Ascending aorta (tissue), 2 donors: ENCODE results near the gene LMOD1. TPM values are rescaled to one million over a fixed set of nuclear protein-coding genes. Genes with fewer than 3 reads are reported as not detected.
A peak's percentile ranks its signal among the peaks of the same experiment; 100 is the strongest.

Experiments
- DNase-seq, 2 donors: peaks; one replicate each; pipeline ENCODE4 v3.0.0-alpha.2; 2019; ENCODE audit warnings: low spot score in 2 of 2
- H3K27ac ChIP-seq, 2 donors: fragments of 200-600 bp; sonication (generic); one replicate each; pipeline ENCODE4 v1.5.1; 2016 to 2017; ENCODE audit warnings: mild to moderate bottlenecking in 1 of 2
- H3K27me3 ChIP-seq: fragments of 200-600 bp; sonication (generic); one replicate; pipeline ENCODE4 v1.5.1; 2017
- H3K36me3 ChIP-seq, 2 donors: fragments of 200-600 bp; sonication (generic); one replicate each; pipeline ENCODE4 v1.5.1; 2016
- H3K4me1 ChIP-seq, 2 donors: fragments of 200-600 bp; sonication (generic); one replicate each; pipeline ENCODE4 v1.5.1; 2016 to 2017; ENCODE audit warnings: mild to moderate bottlenecking in 1 of 2
- H3K4me3 ChIP-seq, 2 donors: fragments of 200-600 bp; sonication (generic); one replicate each; pipeline ENCODE4 v1.5.1; 2016 to 2017; ENCODE audit warnings: mild to moderate bottlenecking in 1 of 2
- H3K9me3 ChIP-seq, 2 donors: fragments of 200-600 bp; sonication (generic); one replicate each; pipeline ENCODE4 v1.5.1; 2016
- CTCF ChIP-seq, 3 experiments: fragments of 200-600 bp in 2 of 3; fragments of 450-650 bp in 1 of 3; sonication (generic) in 2 of 3; IDR thresholded peaks; one replicate each; pipeline ENCODE4 v1.5.1; 2016 to 2019; ENCODE audit warnings: antibody characterized with exemption in 3 of 3, mild to moderate bottlenecking in 1 of 3, moderate library complexity in 1 of 3
- intact Hi-C: fragments of 100-400 bp; cut with DNase I; formaldehyde crosslinking; loops from one replicate; pipeline ENCODE4 v1.15.1; 2023
- total RNA-seq: library from RNA; depleted of rRNA; stranded (reverse); fragments of >200 nt; gene quantifications from one replicate; pipeline ENCODE4 v1.1.0, GENCODE V29; 2016

The LMOD1 gene
- total RNA-seq, 1 donor from 2014 or later, result 316 TPM

GRCh38 chr1:201882665-201883132 is 63.6 kb downstream of the LMOD1 start:
- H3K27me3 ChIP-seq, result no peaks in the 10 kb centered on the region
- intact Hi-C loops, result loop anchor here (10.0 kb wide), 1 partner anchor 252 kb away; no protein-coding TSS in a partner anchor
- peak in 2 of 3 experiments; percentile 5 to 16 for TF ChIP-seq CTCF (IDR thresholded peaks at IDR 0.05)
- no peaks in the 10 kb centered on the region for H3K9me3 ChIP-seq
- peaks cover 27 to 48% of the 10 kb centered on the region in 2 donors for H3K4me1 ChIP-seq
- H3K36me3 ChIP-seq, result no peaks in the 10 kb centered on the region
- peak in 1 of 2 donors; percentile 74 for DNase-seq
- no peak overlapping the region for H3K4me3 ChIP-seq
- H3K27ac ChIP-seq, result peak overlapping the region; percentile 62 to 94

GRCh38 chr1:201881617-201882016 is 64.7 kb downstream of the LMOD1 start:
- Histone ChIP-seq H3K9me3 (no peaks in the 10 kb centered on the region), H3K4me1 (peaks cover 27 to 48% of the 10 kb centered on the region in 2 donors), H3K27me3 (no peaks in the 10 kb centered on the region), H3K27ac (no peak overlapping the region), H3K36me3 (no peaks in the 10 kb centered on the region), H3K4me3 (no peak overlapping the region)
- no peak for TF ChIP-seq CTCF (IDR thresholded peaks at IDR 0.05)
- intact Hi-C loops, result loop anchor here (10.0 kb wide), 1 partner anchor 253 kb away; no protein-coding TSS in a partner anchor
- DNase-seq, result no peak

GRCh38 chr1:201880928-201881571 is 65.3 kb downstream of the LMOD1 start:
- Histone ChIP-seq H3K27me3 (no peaks in the 10 kb centered on the region), H3K4me3 (no peak overlapping the region), H3K27ac (no peak overlapping the region), H3K36me3 (peaks cover 0 to 3% of the 10 kb centered on the region in 2 donors), H3K4me1 (peaks cover 27 to 43% of the 10 kb centered on the region in 2 donors), H3K9me3 (no peaks in the 10 kb centered on the region)
- no peak for DNase-seq
- no peak for TF ChIP-seq CTCF (IDR thresholded peaks at IDR 0.05)
- intact Hi-C loops, result loop anchor here (10.0 kb wide), 1 partner anchor 254 kb away; no protein-coding TSS in a partner anchor

- DNase-seq, result peak in 1 of 2 donors; percentile 76
- H3K4me1 ChIP-seq, result peaks cover 3 to 12% of the 10 kb centered on the region in 2 donors
- peak overlapping the region; percentile 46 to 65 for H3K27ac ChIP-seq
- peaks cover 24 to 25% of the 10 kb centered on the region in 2 donors for H3K36me3 ChIP-seq
- no peaks in the 10 kb centered on the region for H3K27me3 ChIP-seq
- H3K4me3 ChIP-seq, result no peak overlapping the region
- peak; percentile 46 to 79 (median 68) for TF ChIP-seq CTCF (IDR thresholded peaks at IDR 0.05)
- intact Hi-C loops, result loop anchor here (1.0 kb wide), 2 partner anchors 17 to 94 kb away; no protein-coding TSS in a partner anchor
- H3K9me3 ChIP-seq, result no peaks in the 10 kb centered on the region
Observed at GRCh38 chr1:201877877-201878401, 68.4 kb downstream of the LMOD1 start.

- H3K4me3 ChIP-seq, result no peak overlapping the region
- H3K36me3 ChIP-seq, result peaks cover 40 to 41% of the 10 kb centered on the region in 2 donors
- peak; percentile 20 to 35 (median 24) for TF ChIP-seq CTCF (IDR thresholded peaks at IDR 0.05)
- H3K9me3 ChIP-seq, result no peaks in the 10 kb centered on the region
- intact Hi-C loops, result no loop called here
- DNase-seq, result no peak
- H3K4me1 ChIP-seq, result peaks cover 3 to 6% of the 10 kb centered on the region in 2 donors
- peak overlapping the region in 1 of 2 donors; percentile 48 for H3K27ac ChIP-seq
- H3K27me3 ChIP-seq, result no peaks in the 10 kb centered on the region
Observed at GRCh38 chr1:201876148-201876818, 70.1 kb downstream of the LMOD1 start.
